Thyroid gland (tissue), 4 donors: ENCODE results near the gene SMIM41.

ENCODE experiments used
- POLR2A ChIP-seq, 2 donors: fragments of 450-650 bp; IDR thresholded peaks; one replicate each; pipeline ENCODE4 v1.6.1; 2017; ENCODE audit warnings: antibody characterized with exemption in 2 of 2, mild to moderate bottlenecking in 2 of 2, moderate library complexity in 1 of 2
- TF ChIP-seq, protein P1 (sequence below), 6 experiments: fragments of 200-600 bp in 3 of 6; fragments of 450-650 bp in 3 of 6; sonication (generic) in 3 of 6; IDR thresholded peaks; one replicate each; pipeline ENCODE4 v1.5.1; 2016 to 2019; ENCODE audit warnings: antibody characterized with exemption in 6 of 6, mild to moderate bottlenecking in 2 of 6, inconsistent platforms in 1 of 6, moderate library complexity in 1 of 6

DNA sequence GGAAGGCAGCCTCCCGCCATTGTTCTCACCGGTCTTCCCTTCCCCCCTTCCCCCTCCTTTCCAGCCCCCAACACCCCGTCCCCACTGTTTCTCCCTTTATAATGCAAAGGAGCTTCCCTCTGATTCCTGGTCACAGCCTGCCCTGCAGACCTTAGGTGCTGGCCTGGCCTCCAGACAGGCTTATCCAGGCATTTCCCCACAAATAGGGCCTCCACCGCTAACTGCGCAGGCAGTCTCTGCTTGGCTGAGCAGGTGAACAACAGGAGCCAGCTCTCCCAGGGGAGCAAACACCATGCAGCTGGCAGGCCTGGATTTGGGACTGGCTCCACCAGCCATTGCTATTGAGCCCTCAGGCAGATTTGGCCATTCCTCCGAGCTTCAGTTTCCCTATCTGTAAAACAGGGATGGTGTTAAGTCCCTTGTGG lies 46.0 kb downstream of the SMIM41 start:
- TF ChIP-seq, protein P1, sequence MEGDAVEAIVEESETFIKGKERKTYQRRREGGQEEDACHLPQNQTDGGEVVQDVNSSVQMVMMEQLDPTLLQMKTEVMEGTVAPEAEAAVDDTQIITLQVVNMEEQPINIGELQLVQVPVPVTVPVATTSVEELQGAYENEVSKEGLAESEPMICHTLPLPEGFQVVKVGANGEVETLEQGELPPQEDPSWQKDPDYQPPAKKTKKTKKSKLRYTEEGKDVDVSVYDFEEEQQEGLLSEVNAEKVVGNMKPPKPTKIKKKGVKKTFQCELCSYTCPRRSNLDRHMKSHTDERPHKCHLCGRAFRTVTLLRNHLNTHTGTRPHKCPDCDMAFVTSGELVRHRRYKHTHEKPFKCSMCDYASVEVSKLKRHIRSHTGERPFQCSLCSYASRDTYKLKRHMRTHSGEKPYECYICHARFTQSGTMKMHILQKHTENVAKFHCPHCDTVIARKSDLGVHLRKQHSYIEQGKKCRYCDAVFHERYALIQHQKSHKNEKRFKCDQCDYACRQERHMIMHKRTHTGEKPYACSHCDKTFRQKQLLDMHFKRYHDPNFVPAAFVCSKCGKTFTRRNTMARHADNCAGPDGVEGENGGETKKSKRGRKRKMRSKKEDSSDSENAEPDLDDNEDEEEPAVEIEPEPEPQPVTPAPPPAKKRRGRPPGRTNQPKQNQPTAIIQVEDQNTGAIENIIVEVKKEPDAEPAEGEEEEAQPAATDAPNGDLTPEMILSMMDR (IDR thresholded peaks at IDR 0.05): no peak
- TF ChIP-seq POLR2A (IDR thresholded peaks at IDR 0.05): no peak
